BJ (cell line): ENCODE results near the gene DNM1. TPM values are rescaled to one million over a fixed set of nuclear protein-coding genes. Genes with fewer than 3 reads are reported as not detected.

Source experiments
- CTCF ChIA-PET: fragments of 350-600 bp; formaldehyde crosslinking; extraction: SDS; loops from one replicate; lab custom pipeline; 2021; ENCODE audit warnings: antibody characterized with exemption, inconsistent platforms; lab: Yijun Ruan, JAX
- POLR2A ChIA-PET: fragments of 300-600 bp; sonication (Branson Sonifier 250); formaldehyde crosslinking; extraction: SDS; loops from one replicate; lab custom pipeline; 2021; ENCODE audit warnings: antibody characterized with exemption; lab: Charles Lee
- DNase-seq: peaks from one replicate; pipeline ENCODE4 v3.0.0-alpha.2; 2011; ENCODE audit warnings: low read depth
- H3K27me3 ChIP-seq: 2 replicates; pipeline ENCODE4 v1.6.0; 2011; ENCODE audit warnings: low read length; ENCODE audit not compliant: control insufficient read depth, insufficient read depth
- H3K36me3 ChIP-seq: 2 replicates; pipeline ENCODE4 v1.5.1; 2011; ENCODE audit warnings: low read length; ENCODE audit not compliant: control insufficient read depth, insufficient read depth
- H3K4me3 ChIP-seq: 2 replicates; pipeline ENCODE4 v1.5.1; 2011; ENCODE audit warnings: low read depth, mild to moderate bottlenecking, control low read depth, low read length
- polyA plus RNA-seq: library from polyadenylated mRNA; depleted of rRNA; stranded (reverse); fragments of >200 nt; gene quantifications from 2 replicates; pipeline ENCODE4 v1.2.3, GENCODE V29; 2011; rRNA removed
- small RNA-seq: library from RNA; depleted of rRNA; stranded (forward); fragments of <200 nt; gene quantifications from one replicate; pipeline ENCODE3, GENCODE V24; 2012; ENCODE audit warnings: low replicate concordance, low read depth; ENCODE audit not compliant: insufficient read length
- TF ChIP-seq, protein P1 (sequence below): IDR thresholded peaks from 2 replicates; pipeline ENCODE4 v1.5.1; 2011; ENCODE audit warnings: low read depth, mild to moderate bottlenecking, control low read depth, inconsistent platforms, low read length, moderate library complexity; ENCODE audit not compliant: insufficient read depth

The DNM1 gene
- polyA plus RNA-seq, 1 experiment = 8.4 TPM

DNA sequence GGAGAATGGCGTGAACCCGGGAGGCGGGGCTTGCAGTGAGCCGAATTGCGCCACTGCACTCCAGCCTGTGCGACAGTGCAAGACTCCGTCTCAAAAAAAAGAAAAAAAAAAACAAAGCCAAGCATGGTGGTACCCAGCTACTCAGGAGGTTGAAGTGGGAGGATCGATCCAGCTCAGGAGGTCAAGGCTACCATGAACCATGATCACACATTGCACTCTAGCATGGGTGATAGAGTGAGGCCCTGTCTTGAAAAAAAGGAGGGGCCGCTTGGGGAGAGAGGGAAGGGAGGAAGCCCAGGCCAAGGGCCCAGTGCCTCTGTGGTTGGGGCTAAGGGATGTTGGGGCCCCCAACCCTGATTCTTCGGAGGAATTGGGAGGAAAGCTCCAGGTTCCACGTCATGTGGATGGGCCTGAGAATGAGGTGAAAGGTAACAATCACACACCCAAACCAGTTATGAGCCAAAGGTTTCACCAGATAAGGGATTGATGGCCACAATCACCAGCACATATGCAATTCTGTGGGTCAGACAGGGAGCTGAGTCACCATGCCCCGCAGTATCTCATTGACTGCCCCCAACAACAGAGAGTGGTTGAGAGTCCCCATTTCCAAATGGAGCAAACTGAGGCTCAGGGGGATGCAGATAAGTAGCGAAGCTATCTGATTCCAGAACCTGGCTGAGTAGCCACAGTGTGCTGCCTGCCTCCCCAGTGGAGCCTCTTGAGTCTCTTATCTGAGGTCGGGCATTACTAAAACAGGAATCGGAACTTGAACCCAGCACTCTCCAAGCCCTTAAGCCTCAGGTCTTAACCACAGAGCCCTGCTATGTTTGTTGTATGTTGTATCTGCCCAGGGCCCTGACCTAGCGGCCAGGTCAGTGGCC, 93.4 kb downstream of the DNM1 start:
- H3K27me3 ChIP-seq = no peaks in the 10 kb centered on the region
- TF ChIP-seq, protein P1, sequence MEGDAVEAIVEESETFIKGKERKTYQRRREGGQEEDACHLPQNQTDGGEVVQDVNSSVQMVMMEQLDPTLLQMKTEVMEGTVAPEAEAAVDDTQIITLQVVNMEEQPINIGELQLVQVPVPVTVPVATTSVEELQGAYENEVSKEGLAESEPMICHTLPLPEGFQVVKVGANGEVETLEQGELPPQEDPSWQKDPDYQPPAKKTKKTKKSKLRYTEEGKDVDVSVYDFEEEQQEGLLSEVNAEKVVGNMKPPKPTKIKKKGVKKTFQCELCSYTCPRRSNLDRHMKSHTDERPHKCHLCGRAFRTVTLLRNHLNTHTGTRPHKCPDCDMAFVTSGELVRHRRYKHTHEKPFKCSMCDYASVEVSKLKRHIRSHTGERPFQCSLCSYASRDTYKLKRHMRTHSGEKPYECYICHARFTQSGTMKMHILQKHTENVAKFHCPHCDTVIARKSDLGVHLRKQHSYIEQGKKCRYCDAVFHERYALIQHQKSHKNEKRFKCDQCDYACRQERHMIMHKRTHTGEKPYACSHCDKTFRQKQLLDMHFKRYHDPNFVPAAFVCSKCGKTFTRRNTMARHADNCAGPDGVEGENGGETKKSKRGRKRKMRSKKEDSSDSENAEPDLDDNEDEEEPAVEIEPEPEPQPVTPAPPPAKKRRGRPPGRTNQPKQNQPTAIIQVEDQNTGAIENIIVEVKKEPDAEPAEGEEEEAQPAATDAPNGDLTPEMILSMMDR = no peak
- no peak for DNase-seq
- CTCF ChIA-PET = interaction anchor here (0.9 to 7.0 kb wide), 11 partner anchors 8 to 114 kb away, joined by 3 to 50 read pairs (median 15); partner anchors contain the start of gene URM1
- H3K4me3 ChIP-seq = no peak overlapping the region
- no peaks in the 10 kb centered on the region for H3K36me3 ChIP-seq
- POLR2A ChIA-PET = no interaction called here

DNA sequence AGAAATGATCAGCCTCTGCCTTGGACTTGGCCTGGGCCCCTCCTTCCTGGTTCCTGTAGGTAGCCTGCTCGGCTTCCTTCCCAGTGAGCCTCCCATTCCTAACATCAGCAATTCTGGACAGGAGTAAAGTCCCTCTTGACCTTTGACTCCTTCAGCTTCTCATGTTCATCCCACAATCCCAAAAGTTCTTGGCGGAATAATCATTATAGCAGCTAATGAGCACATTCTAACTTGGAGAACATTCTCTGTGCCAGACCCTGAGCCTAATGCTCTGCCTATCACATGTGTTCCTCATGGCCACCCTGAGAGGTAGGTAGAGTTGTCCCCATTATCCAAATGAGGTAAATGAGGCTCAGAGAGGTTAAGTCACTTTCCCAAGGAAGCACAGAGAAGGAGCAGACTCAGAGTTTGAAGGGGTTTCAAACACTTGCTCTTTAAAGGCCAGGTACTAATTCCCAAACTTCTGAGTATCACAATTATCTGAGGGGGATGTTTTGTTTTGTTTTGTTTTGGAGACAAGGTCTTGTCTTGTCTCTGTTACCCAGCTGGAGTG, 94.1 kb downstream of the DNM1 start:
- Histone ChIP-seq H3K36me3 (no peaks in the 10 kb centered on the region), H3K4me3 (no peak overlapping the region), H3K27me3 (no peaks in the 10 kb centered on the region)
- CTCF ChIA-PET = interaction anchor here (0.9 to 7.0 kb wide), 8 partner anchors 10 to 123 kb away, joined by 3 to 50 read pairs (median 16); partner anchors contain the start of gene CERCAM
- POLR2A ChIA-PET = no interaction called here
- TF ChIP-seq, protein P1 = no peak
- DNase-seq = no peak

DNA sequence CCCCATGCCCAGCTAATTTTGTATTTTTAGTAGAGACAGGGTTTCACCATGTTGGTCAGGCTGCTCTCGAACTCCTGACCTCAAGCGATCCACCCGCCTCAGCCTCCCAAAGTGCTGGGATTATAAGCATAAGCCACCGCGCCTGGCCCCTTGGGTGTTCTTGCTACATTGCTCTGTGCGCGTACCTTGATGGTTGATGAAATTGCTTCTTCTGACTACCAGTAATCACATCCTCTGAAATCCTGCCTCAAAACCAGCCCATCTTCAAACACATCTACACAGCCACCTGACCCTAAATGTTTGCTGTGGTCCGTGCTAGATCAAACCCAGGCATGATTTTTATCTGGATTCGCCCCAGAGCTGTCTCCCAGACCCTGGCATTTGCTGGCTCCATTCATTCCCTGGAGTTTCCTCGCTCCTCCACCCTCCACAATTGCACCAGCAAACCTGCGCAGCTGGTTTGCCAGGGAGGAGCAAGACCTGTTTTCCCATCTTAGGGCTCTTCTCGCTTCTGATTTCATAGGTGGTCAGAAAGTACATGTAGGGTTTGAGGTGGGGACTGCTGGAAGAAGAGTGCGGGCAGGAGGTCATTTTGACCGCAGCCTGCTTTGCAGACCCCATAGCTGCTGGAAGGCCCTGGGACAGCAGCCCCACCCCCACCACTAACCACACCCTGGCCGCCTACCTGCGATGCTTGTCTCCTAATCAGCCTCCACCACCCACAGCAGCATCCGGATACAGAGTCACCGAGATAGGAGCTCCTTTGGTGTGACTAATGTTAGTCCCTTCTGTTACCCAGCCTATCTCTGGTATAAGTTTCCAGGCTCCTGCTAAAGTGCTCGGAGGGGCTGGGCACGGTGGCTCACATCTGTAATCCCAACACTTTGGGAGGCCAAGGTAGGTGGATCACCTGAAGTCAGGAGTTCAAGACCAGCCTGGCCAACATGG, 95.6 kb downstream of the DNM1 start:
- Histone ChIP-seq H3K27me3 (no peaks in the 10 kb centered on the region), H3K36me3 (no peaks in the 10 kb centered on the region), H3K4me3 (no peak overlapping the region)
- ChIA-PET CTCF (interaction anchor here (0.6 to 7.0 kb wide), 7 partner anchors 8 to 138 kb away, joined by 3 to 50 read pairs (median 3); no protein-coding TSS in a partner anchor), POLR2A (no interaction called here)
- no peak for DNase-seq
- TF ChIP-seq, protein P1 = no peak

DNA sequence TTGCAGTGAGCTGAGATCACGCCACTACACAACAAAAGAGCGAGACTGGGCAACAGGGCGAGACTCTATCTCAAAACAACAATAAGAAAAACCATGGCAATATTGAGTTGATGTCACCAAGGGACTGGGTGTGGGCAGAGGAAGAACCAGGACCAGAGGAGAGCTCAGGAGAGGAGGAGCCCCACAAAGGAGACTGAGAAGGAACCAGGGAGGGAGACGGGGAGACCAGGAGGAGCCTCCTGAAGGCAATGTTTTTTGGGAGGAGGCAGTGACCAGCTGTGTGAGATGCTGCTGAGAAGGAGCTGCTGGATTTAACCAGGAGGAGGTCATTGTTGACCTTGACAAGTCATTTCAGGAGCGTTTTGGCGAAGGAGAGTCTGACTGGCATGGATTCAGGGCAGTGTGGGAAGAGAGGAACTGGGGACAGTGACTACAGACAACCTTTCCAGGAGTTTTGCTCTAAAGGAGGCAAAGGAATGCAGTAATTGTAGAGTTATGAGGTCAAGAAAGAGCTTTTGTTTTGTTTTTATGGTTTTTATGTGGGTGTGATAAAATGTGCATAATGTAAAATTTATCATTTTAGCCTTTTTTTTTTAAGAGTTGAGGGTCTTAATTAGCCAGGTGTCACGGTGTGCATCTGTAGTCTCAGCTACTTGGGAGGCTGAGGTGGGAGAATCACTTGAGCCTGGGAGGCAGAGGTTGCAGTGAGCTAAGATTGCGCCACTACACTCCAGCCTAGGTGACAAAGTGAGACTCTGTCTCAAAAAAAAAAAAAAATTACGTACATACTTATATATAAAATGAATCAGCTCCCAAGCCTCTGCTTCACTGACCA, 101.2 kb downstream of the DNM1 start:
- TF ChIP-seq, protein P1 = no peak
- no peak overlapping the region for H3K4me3 ChIP-seq
- H3K36me3 ChIP-seq = peaks cover 2% of the 10 kb centered on the region
- no peaks in the 10 kb centered on the region for H3K27me3 ChIP-seq
- ChIA-PET CTCF (interaction anchor here (2.9 to 8.5 kb wide), 2 partner anchors 9 to 37 kb away, joined by 14 to 50 read pairs; no protein-coding TSS in a partner anchor), POLR2A (no interaction called here)
- no peak for DNase-seq

Small RNAs within 50 kb of the gene (small RNA-seq; reads per million reads assigned to genes)
- gene MIR199B = 5,087 reads per million, percentile 98 among the genes with 10 or more reads in this experiment
- not detected for gene MIR3154

Other genes with a start within 250 kb of the DNM1 start
- 7.3 and 26.6 TPM in 2 replicates for gene EEIG1, start 222.4 kb upstream of the DNM1 start, polyA plus RNA-seq
- 8.2 and 10.6 TPM in 2 replicates for gene NAIF1, start 136.1 kb upstream of the DNM1 start, polyA plus RNA-seq
- gene SLC25A25, start 135.1 kb upstream of the DNM1 start, polyA plus RNA-seq = 10.2 and 12.9 TPM in 2 replicates
- gene PTGES2, start 75.7 kb upstream of the DNM1 start, polyA plus RNA-seq = 59.7 and 91.9 TPM in 2 replicates
- not detected in 2 replicates for gene LCN2, start 53.9 kb upstream of the DNM1 start, polyA plus RNA-seq
- 45.0 and 60.4 TPM in 2 replicates for gene BBLN, start 43.1 kb upstream of the DNM1 start, polyA plus RNA-seq
- gene CIZ1, start 11.8 kb upstream of the DNM1 start, polyA plus RNA-seq = 24.0 and 36.0 TPM in 2 replicates
- 86.6 and 91.1 TPM in 2 replicates for gene GOLGA2, start 72.6 kb downstream of the DNM1 start, polyA plus RNA-seq
- 76.4 and 77.4 TPM in 2 replicates for gene SWI5, start 72.9 kb downstream of the DNM1 start, polyA plus RNA-seq
- gene TRUB2, start 119.1 kb downstream of the DNM1 start, polyA plus RNA-seq = 20.6 and 25.9 TPM in 2 replicates
- 27.3 and 34.6 TPM in 2 replicates for gene COQ4, start 119.5 kb downstream of the DNM1 start, polyA plus RNA-seq
- gene SLC27A4, start 137.1 kb downstream of the DNM1 start, polyA plus RNA-seq = 9.3 and 15.2 TPM in 2 replicates
- 68.7 and 95.7 TPM in 2 replicates for gene URM1, start 168.0 kb downstream of the DNM1 start, polyA plus RNA-seq
- gene CERCAM, start 217.5 kb downstream of the DNM1 start, polyA plus RNA-seq = 193 and 309 TPM in 2 replicates